Stimulated activated naive CD8-positive, alpha-beta T cell treated with anti-CD3 and anti-CD28 coated beads, Interleukin-15, Interleukin-2, amounts not matched to agents 100 ng/mL and 50 ng/mL, for 24 hours (primary cell): Measurements from ENCODE around the gene EXD2.

Source experiments
- H3K27ac Mint-ChIP-seq: one replicate; pipeline ENCODE4 v1.8.0; 2021; ENCODE audit warnings: mild to moderate bottlenecking, mixed read lengths
- H3K27me3 Mint-ChIP-seq: one replicate; pipeline ENCODE4 v1.8.0; 2021; ENCODE audit warnings: mixed read lengths
- H3K36me3 Mint-ChIP-seq: one replicate; pipeline ENCODE4 v1.8.0; 2021; ENCODE audit warnings: low read depth, mixed read lengths
- H3K4me1 Mint-ChIP-seq: one replicate; pipeline ENCODE4 v1.8.0; 2021; ENCODE audit warnings: low read depth, mixed read lengths
- H3K4me3 Mint-ChIP-seq: one replicate; pipeline ENCODE4 v1.8.0; 2021; ENCODE audit warnings: mild to moderate bottlenecking, mixed read lengths
- H3K9me3 Mint-ChIP-seq: one replicate; pipeline ENCODE4 v1.8.0; 2021; ENCODE audit warnings: mixed read lengths

Gene EXD2

GRCh38 chr14:69231486-69231885, 40.2 kb downstream of the EXD2 start:
- no peak overlapping the region for H3K4me3 Mint-ChIP-seq
- peak overlapping the region; percentile 52 for H3K27ac Mint-ChIP-seq
- H3K27me3 Mint-ChIP-seq, result no peaks in the 10 kb centered on the region
- H3K4me1 Mint-ChIP-seq, result peaks cover 14% of the 10 kb centered on the region
- peaks cover 12% of the 10 kb centered on the region for H3K36me3 Mint-ChIP-seq
- no peaks in the 10 kb centered on the region for H3K9me3 Mint-ChIP-seq

GRCh38 chr14:69232388-69232787, 41.1 kb downstream of the EXD2 start:
- no peaks in the 10 kb centered on the region for H3K27me3 Mint-ChIP-seq
- H3K36me3 Mint-ChIP-seq, result peaks cover 12% of the 10 kb centered on the region
- no peak overlapping the region for H3K27ac Mint-ChIP-seq
- H3K4me1 Mint-ChIP-seq, result peaks cover 14% of the 10 kb centered on the region
- H3K4me3 Mint-ChIP-seq, result no peak overlapping the region
- H3K9me3 Mint-ChIP-seq, result no peaks in the 10 kb centered on the region

DNA sequence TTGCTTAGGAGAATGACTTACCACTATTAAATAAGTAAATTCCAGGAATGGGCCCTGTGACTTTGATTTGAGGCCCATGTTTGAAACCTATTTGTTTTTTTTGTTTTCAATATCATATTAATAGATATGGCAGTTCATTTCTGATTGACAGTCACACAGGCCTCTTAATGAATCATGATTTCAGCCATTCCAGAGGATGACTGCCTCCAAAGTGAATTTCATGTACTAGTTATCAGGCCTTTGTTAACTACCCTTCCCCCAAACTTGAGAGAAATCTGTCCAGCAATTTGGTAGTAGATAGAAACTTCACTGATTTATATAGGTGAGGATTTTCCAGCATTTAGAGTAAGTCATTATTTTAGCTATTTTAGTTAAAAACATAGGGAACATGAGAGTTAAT, 42.8 kb downstream of the EXD2 start:
- Mint-ChIP-seq H3K4me3 (no peak overlapping the region), H3K9me3 (no peaks in the 10 kb centered on the region), H3K4me1 (peaks cover 14% of the 10 kb centered on the region), H3K36me3 (peaks cover 12% of the 10 kb centered on the region), H3K27ac (no peak overlapping the region), H3K27me3 (no peaks in the 10 kb centered on the region)

DNA sequence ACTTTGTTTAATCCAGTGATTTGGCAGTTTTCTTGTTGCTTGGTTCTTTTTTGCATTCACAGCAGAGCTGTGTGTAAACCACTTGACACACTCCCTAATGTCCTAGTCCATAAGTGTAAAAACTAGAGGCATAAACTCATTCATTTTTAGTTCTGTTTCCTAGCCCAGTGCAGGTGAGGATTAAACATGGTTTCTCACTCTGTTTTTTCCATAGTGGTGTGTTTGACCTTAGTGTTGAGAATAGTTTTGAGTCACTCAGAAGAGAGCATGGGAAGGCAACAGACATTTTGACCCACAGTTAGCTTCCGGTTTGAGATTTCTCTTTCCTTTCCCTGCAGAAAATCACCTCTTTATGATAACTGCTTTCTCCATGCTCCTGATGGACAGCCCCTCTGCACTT, 44.4 kb downstream of the EXD2 start:
- H3K36me3 Mint-ChIP-seq, result peaks cover 12% of the 10 kb centered on the region

DNA sequence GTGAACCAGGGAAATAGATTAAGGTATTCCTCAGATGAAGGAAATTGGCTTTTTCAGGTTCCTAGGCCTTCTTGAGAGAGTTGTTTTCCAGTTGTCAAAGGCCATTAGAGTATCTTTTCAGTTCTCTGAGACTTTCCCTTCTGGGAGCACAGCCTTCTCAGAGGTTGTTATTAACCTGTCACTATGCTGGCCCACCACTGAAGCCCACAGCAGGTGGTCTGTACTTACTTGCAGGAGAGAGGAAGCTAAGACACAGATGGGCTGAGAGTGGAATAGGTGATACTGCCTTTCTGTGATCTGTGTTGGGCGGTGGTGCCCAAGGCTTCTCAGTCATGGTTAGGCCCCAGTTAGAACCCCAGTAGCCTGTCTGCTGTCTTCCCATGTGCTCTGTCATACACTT, 45.8 kb downstream of the EXD2 start:
- H3K36me3 Mint-ChIP-seq, result peaks cover 15% of the 10 kb centered on the region
- no peak overlapping the region for H3K4me3 Mint-ChIP-seq
- H3K27ac Mint-ChIP-seq, result no peak overlapping the region
- H3K9me3 Mint-ChIP-seq, result no peaks in the 10 kb centered on the region
- H3K4me1 Mint-ChIP-seq, result peaks cover 14% of the 10 kb centered on the region
- H3K27me3 Mint-ChIP-seq, result no peaks in the 10 kb centered on the region

More for the DNA sequence above, 44.4 kb downstream of the EXD2 start:
- Mint-ChIP-seq H3K27ac (peak overlapping the region; percentile 70), H3K4me3 (no peak overlapping the region), H3K27me3 (no peaks in the 10 kb centered on the region), H3K4me1 (peaks cover 14% of the 10 kb centered on the region), H3K9me3 (no peaks in the 10 kb centered on the region)

DNA sequence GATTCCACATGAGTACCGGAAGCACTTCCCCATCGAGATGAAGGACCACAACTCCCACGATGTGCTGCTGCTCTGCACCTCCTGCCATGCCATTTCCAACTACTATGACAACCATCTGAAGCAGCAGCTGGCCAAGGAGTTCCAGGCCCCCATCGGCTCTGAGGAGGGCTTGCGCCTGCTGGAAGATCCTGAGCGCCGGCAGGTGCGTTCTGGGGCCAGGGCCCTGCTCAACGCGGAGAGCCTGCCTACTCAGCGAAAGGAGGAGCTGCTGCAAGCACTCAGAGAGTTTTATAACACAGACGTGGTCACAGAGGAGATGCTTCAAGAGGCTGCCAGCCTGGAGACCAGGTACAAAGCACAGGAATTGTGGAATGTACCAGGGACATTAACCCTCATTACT, 46.3 kb downstream of the EXD2 start:
- no peak overlapping the region for H3K27ac Mint-ChIP-seq
- no peak overlapping the region for H3K4me3 Mint-ChIP-seq
- H3K9me3 Mint-ChIP-seq, result no peaks in the 10 kb centered on the region
- H3K4me1 Mint-ChIP-seq, result peaks cover 10% of the 10 kb centered on the region
- H3K27me3 Mint-ChIP-seq, result no peaks in the 10 kb centered on the region
- H3K36me3 Mint-ChIP-seq, result peaks cover 14% of the 10 kb centered on the region

GRCh38 chr14:69238883-69239282, 47.6 kb downstream of the EXD2 start:
- H3K4me3 Mint-ChIP-seq, result no peak overlapping the region

DNA sequence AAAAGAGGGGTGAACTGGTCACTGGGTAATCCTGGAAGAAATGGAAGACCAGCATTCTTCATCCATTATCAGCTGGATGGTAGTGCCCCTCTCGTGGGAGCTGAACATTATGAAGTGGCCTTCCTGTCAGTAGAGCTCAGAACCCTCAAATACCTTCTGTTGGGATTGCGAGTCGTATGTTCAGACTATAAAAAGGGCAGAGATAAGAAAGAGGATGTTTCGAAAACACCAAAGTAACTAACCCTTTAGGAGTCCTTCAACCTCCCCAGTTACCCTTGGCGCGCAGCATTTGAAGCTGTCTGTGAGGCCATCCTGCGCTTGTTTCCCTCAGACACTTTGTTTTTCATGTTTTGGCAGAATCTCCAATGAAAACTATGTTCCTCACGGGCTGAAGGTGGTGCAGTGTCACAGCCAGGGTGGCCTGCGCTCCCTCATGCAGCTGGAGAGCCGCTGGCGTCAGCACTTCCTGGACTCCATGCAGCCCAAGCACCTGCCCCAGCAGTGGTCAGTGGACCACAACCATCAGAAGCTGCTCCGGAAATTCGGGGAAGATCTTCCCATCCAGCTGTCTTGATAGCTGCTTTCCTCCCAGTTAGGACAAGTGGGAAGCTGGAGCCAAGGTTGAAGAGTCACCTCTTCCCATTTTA, 49.4 kb downstream of the EXD2 start:
- Mint-ChIP-seq H3K36me3 (peaks cover 11% of the 10 kb centered on the region), H3K4me1 (peaks cover 7% of the 10 kb centered on the region), H3K27ac (no peak overlapping the region), H3K4me3 (no peak overlapping the region), H3K27me3 (no peaks in the 10 kb centered on the region), H3K9me3 (no peaks in the 10 kb centered on the region)

More at GRCh38 chr14:69238883-69239282, 47.6 kb downstream of the EXD2 start:
- no peaks in the 10 kb centered on the region for H3K27me3 Mint-ChIP-seq
- peaks cover 11% of the 10 kb centered on the region for H3K36me3 Mint-ChIP-seq
- no peaks in the 10 kb centered on the region for H3K9me3 Mint-ChIP-seq
- no peak overlapping the region for H3K27ac Mint-ChIP-seq
- H3K4me1 Mint-ChIP-seq, result peaks cover 9% of the 10 kb centered on the region

DNA sequence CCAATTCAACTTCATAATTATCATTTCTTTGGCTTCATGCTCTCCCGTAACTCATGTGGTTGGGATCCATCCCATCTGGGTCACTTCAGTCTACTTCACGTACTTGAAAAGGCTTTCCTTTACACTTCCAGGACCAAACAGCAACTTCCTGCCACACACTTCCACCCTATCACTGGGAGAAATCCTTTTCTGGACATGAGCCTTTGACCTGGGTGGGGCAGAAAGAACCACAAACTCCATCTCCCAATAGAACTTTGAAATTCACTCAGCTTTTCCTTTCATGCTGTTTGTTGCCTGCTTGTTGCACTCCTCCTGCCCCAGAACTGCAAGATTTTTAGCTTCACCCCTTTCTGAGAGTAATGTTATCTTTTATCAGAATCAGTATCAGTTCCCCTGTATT, 50.3 kb downstream of the EXD2 start:
- peaks cover 3% of the 10 kb centered on the region for H3K4me1 Mint-ChIP-seq
- H3K27me3 Mint-ChIP-seq, result no peaks in the 10 kb centered on the region
- no peak overlapping the region for H3K4me3 Mint-ChIP-seq
- peaks cover 11% of the 10 kb centered on the region for H3K36me3 Mint-ChIP-seq
- H3K27ac Mint-ChIP-seq, result no peak overlapping the region
- no peaks in the 10 kb centered on the region for H3K9me3 Mint-ChIP-seq

GRCh38 chr14:69242311-69243224, 51.3 kb downstream of the EXD2 start:
- H3K27me3 Mint-ChIP-seq, result no peaks in the 10 kb centered on the region
- H3K4me1 Mint-ChIP-seq, result peaks cover 3% of the 10 kb centered on the region
- H3K4me3 Mint-ChIP-seq, result no peak overlapping the region
- H3K36me3 Mint-ChIP-seq, result peaks cover 11% of the 10 kb centered on the region
- no peak overlapping the region for H3K27ac Mint-ChIP-seq
- no peaks in the 10 kb centered on the region for H3K9me3 Mint-ChIP-seq

GRCh38 chr14:69244946-69245345, 53.6 kb downstream of the EXD2 start:
- H3K4me1 Mint-ChIP-seq, result peaks cover 3% of the 10 kb centered on the region
- no peaks in the 10 kb centered on the region for H3K9me3 Mint-ChIP-seq
- no peaks in the 10 kb centered on the region for H3K27me3 Mint-ChIP-seq
- H3K36me3 Mint-ChIP-seq, result peaks cover 11% of the 10 kb centered on the region
- no peak overlapping the region for H3K27ac Mint-ChIP-seq
- no peak overlapping the region for H3K4me3 Mint-ChIP-seq

DNA sequence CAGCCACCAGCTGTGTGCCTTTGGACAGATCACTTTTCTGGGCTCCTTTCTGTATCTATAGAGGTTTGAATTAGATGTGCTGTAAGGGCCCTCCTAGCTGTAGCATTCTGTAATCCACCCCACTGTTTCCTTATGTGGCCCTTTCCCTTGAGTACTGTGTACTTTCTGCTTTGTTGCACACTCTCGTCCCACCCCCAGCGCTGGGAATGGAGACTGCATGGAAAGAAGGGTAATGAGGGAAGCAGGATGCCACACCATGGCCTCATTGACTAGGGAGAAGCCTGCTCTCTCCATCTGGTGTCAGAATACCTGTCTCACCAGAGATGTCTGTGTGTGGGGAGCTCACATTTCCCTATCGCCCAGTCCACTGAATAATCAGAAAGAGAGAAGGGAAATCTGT, 55.0 kb downstream of the EXD2 start:
- Mint-ChIP-seq H3K4me1 (peaks cover 3% of the 10 kb centered on the region), H3K27ac (no peak overlapping the region), H3K36me3 (peaks cover 10% of the 10 kb centered on the region), H3K27me3 (no peaks in the 10 kb centered on the region), H3K9me3 (no peaks in the 10 kb centered on the region), H3K4me3 (no peak overlapping the region)

DNA sequence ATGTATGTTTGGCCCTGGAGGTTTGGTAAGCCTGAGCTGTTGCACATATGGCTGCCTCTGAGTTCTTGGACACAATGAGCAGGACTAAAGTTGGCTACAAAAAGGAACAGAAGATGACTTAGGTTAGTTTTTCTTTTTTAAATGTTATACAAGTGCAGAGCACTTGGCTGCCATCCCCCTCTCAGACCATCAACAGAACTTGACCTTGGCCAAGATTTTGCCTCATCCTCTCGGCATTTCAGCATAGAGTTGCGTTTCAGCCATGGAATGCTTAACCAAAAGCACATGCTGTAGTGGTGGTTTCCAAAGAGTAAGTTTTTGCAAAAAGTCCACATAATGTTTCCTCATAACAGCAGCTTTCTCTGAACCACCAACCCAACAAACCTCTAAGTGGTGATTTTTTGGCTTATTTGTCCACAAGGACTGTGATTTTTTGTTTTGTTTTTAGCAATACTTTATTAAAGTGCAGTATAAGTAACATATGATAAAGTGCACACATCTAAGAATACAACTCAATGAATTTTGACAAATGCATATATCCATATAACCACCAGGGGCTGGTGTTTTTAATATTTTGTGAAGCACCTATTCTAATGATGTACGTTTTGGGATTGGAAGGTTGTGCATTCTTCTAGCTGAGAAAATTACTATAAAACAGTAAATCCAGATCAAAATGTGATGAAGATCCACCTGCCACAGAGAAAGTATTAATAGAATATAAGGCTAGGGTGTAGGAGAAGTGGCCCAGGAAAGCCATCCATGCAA, 56.6 kb downstream of the EXD2 start:
- Mint-ChIP-seq H3K27me3 (no peaks in the 10 kb centered on the region), H3K9me3 (no peaks in the 10 kb centered on the region), H3K4me3 (no peak overlapping the region), H3K27ac (no peak overlapping the region), H3K4me1 (peaks cover under 1% of the 10 kb centered on the region), H3K36me3 (no peaks in the 10 kb centered on the region)

- Mint-ChIP-seq H3K4me3 (no peak overlapping the region), H3K27me3 (peaks cover 3% of the 10 kb centered on the region), H3K4me1 (no peaks in the 10 kb centered on the region), H3K36me3 (no peaks in the 10 kb centered on the region), H3K27ac (no peak overlapping the region), H3K9me3 (no peaks in the 10 kb centered on the region)
These were observed 58.3 kb downstream of the EXD2 start for GRCh38 chr14:69249603-69250002.

- no peaks in the 10 kb centered on the region for H3K4me1 Mint-ChIP-seq
- no peak overlapping the region for H3K4me3 Mint-ChIP-seq
- no peaks in the 10 kb centered on the region for H3K9me3 Mint-ChIP-seq
- H3K27ac Mint-ChIP-seq, result no peak overlapping the region
- peaks cover 25% of the 10 kb centered on the region for H3K27me3 Mint-ChIP-seq
- no peaks in the 10 kb centered on the region for H3K36me3 Mint-ChIP-seq
These were observed 61.6 kb downstream of the EXD2 start for GRCh38 chr14:69252851-69253250.
